ENCODE results near the gene RASAL2.

DNA sequence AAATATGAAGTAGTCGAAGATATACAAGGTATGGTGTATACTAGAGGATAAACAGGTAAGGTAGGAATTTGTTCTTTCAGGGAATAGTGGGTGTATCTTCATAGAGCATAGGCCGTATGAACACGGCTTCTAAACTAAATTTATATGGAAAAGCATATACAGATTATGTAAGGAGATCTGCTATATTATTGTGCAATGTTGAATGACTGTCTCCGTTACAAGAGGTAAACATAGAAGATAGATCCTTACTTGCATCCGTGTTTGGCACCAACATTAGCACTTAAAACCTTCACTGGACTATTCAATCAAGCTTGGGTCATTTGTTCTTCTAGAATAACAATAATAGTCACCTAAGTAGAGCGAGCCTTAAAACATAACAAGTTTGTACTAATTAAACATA is 357.0 kb downstream of the RASAL2 start:
- TF ChIP-seq EZH2 (IDR thresholded peaks at IDR 0.05; ENCODE audit: low read length, missing control alignments) (no peak), CTCF (conservative IDR thresholded peaks at IDR 0.05 in 1 of 2, IDR thresholded peaks at IDR 0.05 in 1 of 2; ENCODE audit: low read depth in 1 of 2, low read length in 2 of 2) (no peak)
